ENCODE data around the gene ELOVL2. TPM values are rescaled to one million over a fixed set of nuclear protein-coding genes. Genes with fewer than 3 reads are reported as not detected.

The ELOVL2 gene
- total RNA-seq, 2 experiments from 2014 or later = not detected

DNA sequence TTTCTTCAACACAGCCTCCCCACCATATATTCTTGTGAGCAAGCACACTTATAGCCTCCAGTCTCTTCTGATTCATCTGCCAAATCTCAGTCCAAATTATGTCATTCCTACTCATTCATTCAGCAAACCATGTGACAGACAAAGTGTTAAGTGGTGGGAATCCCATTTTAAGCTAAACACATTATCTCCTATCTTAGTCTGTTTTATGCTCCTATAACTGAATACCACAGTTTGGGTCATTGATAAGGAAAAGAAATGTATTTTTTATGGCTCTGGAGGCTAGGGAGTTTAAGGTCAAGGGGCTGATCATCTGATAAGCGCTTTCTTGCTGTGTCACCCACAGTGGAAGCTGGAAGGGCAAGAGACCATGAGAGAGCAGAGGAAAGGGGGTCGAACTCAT, 25.7 kb upstream of the ELOVL2 start:
- Mint-ChIP-seq H3K36me3 (ENCODE audit: low read depth) (no peaks in the 10 kb centered on the region), H3K9me3 (no peaks in the 10 kb centered on the region), H3K4me3 (no peak overlapping the region), H3K4me1 (ENCODE audit: low read depth) (no peaks in the 10 kb centered on the region), H3K27ac (no peak overlapping the region), H3K27me3 (peaks cover 9% of the 10 kb centered on the region)
- no peaks in the 10 kb centered on the region for H3K27me3 ChIP-seq (ENCODE audit: control insufficient read depth in 1 of 2, insufficient read depth in 2 of 2, low read length in 2 of 2)
- DNase-seq = no peak
- ATAC-seq (ENCODE audit: poor library complexity) = no peak
- no peak overlapping the region for H3K27ac ChIP-seq (ENCODE audit: low read depth in 1 of 2, low read length in 2 of 2)
- ChIA-PET CTCF (interaction anchor here (0.7 to 1.4 kb wide), 2 partner anchors 20 to 255 kb away, joined by 3 read pairs; no protein-coding TSS in a partner anchor), POLR2A (interaction anchor here (0.6 kb wide), 1 partner anchor 10 kb away, joined by 3 read pairs; no protein-coding TSS in a partner anchor)
- H3K4me1 ChIP-seq (ENCODE audit: insufficient read depth, low read length) = no peaks in the 10 kb centered on the region
- H3K4me3 ChIP-seq (ENCODE audit: low read length) = no peak overlapping the region
- H3K36me3 ChIP-seq (ENCODE audit: insufficient read depth, low read length) = no peaks in the 10 kb centered on the region
- TF ChIP-seq, protein P1, sequence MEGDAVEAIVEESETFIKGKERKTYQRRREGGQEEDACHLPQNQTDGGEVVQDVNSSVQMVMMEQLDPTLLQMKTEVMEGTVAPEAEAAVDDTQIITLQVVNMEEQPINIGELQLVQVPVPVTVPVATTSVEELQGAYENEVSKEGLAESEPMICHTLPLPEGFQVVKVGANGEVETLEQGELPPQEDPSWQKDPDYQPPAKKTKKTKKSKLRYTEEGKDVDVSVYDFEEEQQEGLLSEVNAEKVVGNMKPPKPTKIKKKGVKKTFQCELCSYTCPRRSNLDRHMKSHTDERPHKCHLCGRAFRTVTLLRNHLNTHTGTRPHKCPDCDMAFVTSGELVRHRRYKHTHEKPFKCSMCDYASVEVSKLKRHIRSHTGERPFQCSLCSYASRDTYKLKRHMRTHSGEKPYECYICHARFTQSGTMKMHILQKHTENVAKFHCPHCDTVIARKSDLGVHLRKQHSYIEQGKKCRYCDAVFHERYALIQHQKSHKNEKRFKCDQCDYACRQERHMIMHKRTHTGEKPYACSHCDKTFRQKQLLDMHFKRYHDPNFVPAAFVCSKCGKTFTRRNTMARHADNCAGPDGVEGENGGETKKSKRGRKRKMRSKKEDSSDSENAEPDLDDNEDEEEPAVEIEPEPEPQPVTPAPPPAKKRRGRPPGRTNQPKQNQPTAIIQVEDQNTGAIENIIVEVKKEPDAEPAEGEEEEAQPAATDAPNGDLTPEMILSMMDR (IDR thresholded peaks at IDR 0.05) = no peak
- intact Hi-C loops (cut with DNase I, micrococcal nuclease) = loop anchor here (2.0 kb wide), 1 partner anchor 591 kb away; no protein-coding TSS in a partner anchor
- no peaks in the 10 kb centered on the region for H3K9me3 ChIP-seq (ENCODE audit: control insufficient read depth in 1 of 2, insufficient read depth in 1 of 2, low read length in 2 of 2)

DNA sequence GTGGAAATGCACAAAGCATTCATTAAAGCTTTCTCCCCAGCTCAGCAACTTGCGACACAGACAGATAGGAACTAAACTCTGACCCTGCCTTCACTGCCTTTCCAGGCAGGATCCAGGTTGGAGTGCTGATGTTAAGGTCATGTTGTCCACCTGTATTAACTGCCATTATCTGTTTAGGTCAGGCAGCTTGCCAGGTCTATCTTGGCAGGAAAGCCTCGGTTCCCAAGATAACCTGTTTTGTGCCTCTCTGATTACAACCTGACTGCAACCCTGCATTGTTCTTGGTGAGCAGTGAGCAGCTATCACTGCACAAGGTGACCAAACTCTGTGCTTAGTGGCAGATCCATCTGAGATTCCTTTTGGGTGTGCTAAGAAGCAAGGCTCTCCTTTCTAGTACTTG, 23.2 kb upstream of the ELOVL2 start:
- Histone ChIP-seq H3K4me1 (ENCODE audit: insufficient read depth, low read length) (no peaks in the 10 kb centered on the region), H3K36me3 (ENCODE audit: insufficient read depth, low read length) (no peaks in the 10 kb centered on the region), H3K27me3 (ENCODE audit: control insufficient read depth in 1 of 2, insufficient read depth in 2 of 2, low read length in 2 of 2) (no peaks in the 10 kb centered on the region), H3K9me3 (ENCODE audit: control insufficient read depth in 1 of 2, insufficient read depth in 1 of 2, low read length in 2 of 2) (no peaks in the 10 kb centered on the region), H3K4me3 (ENCODE audit: low read length) (no peak overlapping the region), H3K27ac (ENCODE audit: low read depth in 1 of 2, low read length in 2 of 2) (no peak overlapping the region)
- H3K9me3 Mint-ChIP-seq = no peaks in the 10 kb centered on the region
- no peak for ATAC-seq (ENCODE audit: poor library complexity)
- no peaks in the 10 kb centered on the region for H3K4me1 Mint-ChIP-seq (ENCODE audit: low read depth)
- ChIA-PET CTCF (interaction anchor here (1.1 kb wide), 1 partner anchor 13 kb away, joined by 4 read pairs; no protein-coding TSS in a partner anchor), POLR2A (no interaction called here)
- no peak overlapping the region for H3K4me3 Mint-ChIP-seq
- TF ChIP-seq, protein P1 (IDR thresholded peaks at IDR 0.05) = no peak
- no peak overlapping the region for H3K27ac Mint-ChIP-seq
- no peak for DNase-seq
- intact Hi-C loops (cut with DNase I, micrococcal nuclease) = no loop called here
- H3K36me3 Mint-ChIP-seq (ENCODE audit: low read depth) = no peaks in the 10 kb centered on the region
- H3K27me3 Mint-ChIP-seq = peaks cover 9% of the 10 kb centered on the region

DNA sequence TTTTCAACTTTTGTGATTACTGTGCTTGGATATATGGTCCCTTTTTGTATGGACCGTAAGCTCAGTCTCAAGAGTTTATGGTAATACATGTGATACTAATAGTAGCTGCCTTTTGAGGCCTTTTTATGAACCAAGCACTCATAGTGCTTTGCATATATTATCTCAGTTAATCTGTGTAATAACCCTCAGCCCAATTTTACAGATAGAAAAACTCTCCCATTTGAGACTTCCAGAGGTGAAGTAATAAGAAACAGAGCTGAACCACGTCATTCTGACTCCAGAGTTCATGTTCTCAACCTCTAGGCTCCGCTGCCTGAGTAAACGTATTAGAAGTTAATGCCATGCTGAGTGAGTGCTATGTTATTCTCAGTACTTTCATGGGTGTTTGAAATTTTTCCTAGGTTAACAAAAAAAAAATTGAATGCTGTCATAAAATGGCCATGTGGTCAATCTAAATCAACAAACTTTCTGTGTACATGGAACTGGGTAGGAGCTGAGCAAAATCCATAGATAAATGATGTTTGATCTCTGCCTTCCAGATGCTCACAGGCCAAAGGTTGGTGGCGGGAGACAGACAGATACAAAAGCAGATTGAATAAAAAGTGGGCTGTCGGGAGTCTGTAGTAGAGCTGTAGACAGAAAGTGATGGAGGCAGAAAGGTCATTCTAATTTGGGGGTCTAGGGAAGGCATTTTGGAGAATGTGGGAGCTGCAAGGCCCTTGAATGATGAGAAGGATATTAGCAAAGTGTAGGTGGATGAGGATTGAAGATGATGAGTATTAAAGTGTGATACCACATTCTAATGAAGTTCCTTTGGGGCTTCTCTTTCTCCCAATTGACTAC, 22.6 kb upstream of the ELOVL2 start:
- Mint-ChIP-seq H3K36me3 (ENCODE audit: low read depth) (no peaks in the 10 kb centered on the region), H3K27ac (no peak overlapping the region), H3K4me3 (no peak overlapping the region), H3K4me1 (ENCODE audit: low read depth) (no peaks in the 10 kb centered on the region), H3K27me3 (peaks cover 9% of the 10 kb centered on the region), H3K9me3 (no peaks in the 10 kb centered on the region)
- ChIA-PET CTCF (interaction anchor here (1.1 kb wide), 1 partner anchor 12 kb away, joined by 4 read pairs; no protein-coding TSS in a partner anchor), POLR2A (no interaction called here)
- Histone ChIP-seq H3K9me3 (ENCODE audit: control insufficient read depth in 1 of 2, insufficient read depth in 1 of 2, low read length in 2 of 2) (no peaks in the 10 kb centered on the region), H3K4me3 (ENCODE audit: low read length) (no peak overlapping the region), H3K36me3 (ENCODE audit: insufficient read depth, low read length) (no peaks in the 10 kb centered on the region), H3K4me1 (ENCODE audit: insufficient read depth, low read length) (no peaks in the 10 kb centered on the region), H3K27me3 (ENCODE audit: control insufficient read depth in 1 of 2, insufficient read depth in 2 of 2, low read length in 2 of 2) (no peaks in the 10 kb centered on the region), H3K27ac (ENCODE audit: low read depth in 1 of 2, low read length in 2 of 2) (no peak overlapping the region)
- DNase-seq (no peak), ATAC-seq (ENCODE audit: poor library complexity) (no peak)
- intact Hi-C loops (cut with DNase I, micrococcal nuclease) = no loop called here
- TF ChIP-seq, protein P1 (IDR thresholded peaks at IDR 0.05) = no peak

Measured in CD4-positive, alpha-beta T cell (primary cell).